Loucy (cell line): ENCODE measurements around the gene MEPCE.
"Not testable (repeated sequence)": the region's sequence is repeated elsewhere in the genome, so short reads cannot be mapped to it uniquely, and the experiment has no call there.

Experiments
- EZH2phosphoT487 ChIP-seq: fragments of 200-600 bp; IDR thresholded peaks from 2 replicates; pipeline ENCODE4 v1.6.1; 2018; ENCODE audit warnings: antibody characterized with exemption, mild to moderate bottlenecking, moderate library complexity, borderline replicate concordance
- TF ChIP-seq, protein P1 (sequence below): fragments of 200-600 bp; sonication (generic); conservative IDR thresholded peaks from 2 replicates; pipeline ENCODE4 v1.5.1; 2014; ENCODE audit warnings: mild to moderate bottlenecking, antibody characterized with exemption, low read length

DNA sequence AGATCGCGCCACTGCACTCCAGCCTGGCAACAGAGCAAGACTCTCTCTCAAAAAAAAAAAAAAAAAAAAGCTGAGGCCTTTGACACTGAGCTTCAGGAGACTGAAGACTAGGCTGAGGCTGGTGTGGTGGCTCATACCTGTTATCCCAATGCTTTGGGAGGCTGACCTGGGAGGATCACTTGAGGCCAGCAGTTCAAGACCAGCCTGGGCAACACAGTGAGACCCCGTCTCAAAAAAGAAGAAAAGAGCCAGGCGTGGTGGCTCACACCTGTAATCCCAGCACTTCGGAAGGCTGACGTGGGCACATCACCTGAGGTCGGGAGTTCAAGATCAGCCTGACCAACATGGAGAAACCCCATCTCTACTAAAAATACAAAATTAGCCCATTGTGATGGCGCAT, 17.7 kb downstream of the MEPCE start:
- not testable (repeated sequence) for TF ChIP-seq EZH2phosphoT487
- TF ChIP-seq, protein P1, sequence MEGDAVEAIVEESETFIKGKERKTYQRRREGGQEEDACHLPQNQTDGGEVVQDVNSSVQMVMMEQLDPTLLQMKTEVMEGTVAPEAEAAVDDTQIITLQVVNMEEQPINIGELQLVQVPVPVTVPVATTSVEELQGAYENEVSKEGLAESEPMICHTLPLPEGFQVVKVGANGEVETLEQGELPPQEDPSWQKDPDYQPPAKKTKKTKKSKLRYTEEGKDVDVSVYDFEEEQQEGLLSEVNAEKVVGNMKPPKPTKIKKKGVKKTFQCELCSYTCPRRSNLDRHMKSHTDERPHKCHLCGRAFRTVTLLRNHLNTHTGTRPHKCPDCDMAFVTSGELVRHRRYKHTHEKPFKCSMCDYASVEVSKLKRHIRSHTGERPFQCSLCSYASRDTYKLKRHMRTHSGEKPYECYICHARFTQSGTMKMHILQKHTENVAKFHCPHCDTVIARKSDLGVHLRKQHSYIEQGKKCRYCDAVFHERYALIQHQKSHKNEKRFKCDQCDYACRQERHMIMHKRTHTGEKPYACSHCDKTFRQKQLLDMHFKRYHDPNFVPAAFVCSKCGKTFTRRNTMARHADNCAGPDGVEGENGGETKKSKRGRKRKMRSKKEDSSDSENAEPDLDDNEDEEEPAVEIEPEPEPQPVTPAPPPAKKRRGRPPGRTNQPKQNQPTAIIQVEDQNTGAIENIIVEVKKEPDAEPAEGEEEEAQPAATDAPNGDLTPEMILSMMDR: not testable (repeated sequence)
